ENCODE measurements around the gene PATE3.

PATE3 gene

DNA sequence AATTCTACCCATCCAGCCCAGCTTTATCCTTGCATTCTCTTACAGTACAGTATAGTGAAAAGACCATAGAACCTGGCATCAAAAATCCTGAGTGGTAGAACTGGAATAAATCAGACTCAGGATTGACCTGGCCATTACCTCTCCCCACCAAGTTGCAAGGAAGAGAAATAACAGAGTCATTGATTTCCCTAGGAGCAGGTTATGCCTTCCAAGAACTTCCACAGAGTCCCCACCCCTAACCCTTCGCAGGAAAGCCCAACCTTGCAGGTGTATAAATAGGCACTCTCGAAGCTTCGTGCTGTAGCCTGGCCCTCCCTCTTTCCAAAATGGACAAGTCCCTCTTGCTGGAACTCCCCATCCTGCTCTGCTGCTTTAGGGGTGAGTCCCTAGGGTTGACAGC lies 41.9 kb upstream of the PATE3 start, which contains the start of gene PATE1:
Gene PATE1, plus strand, starts transcription at position 301 of the 400 bp plus-strand sequence. Its CDS starts 26 bp downstream, at position 327.
- H3K4me2 ChIP-seq (ENCODE audit: low read length): no peak within 1 kb of the TSS
- H3K79me2 ChIP-seq (ENCODE audit: control insufficient read depth, low read length): no peaks in the 10 kb centered on the region
- no peak within 1 kb of the TSS for H3K27ac ChIP-seq (ENCODE audit: low read depth, low read length)
- no peaks in the 10 kb centered on the region for H3K4me1 ChIP-seq (ENCODE audit: control insufficient read depth, low read length)
- no peaks in the 10 kb centered on the region for H3K9me2 ChIP-seq (replicated peaks; ENCODE audit: control insufficient read depth, low read length)
- H3F3A ChIP-seq (ENCODE audit: control insufficient read depth, insufficient read depth): no peaks in the 10 kb centered on the region
- H3K4me3 ChIP-seq (ENCODE audit: low read length): no peak within 1 kb of the TSS
- no peaks in the 10 kb centered on the region for H3K36me3 ChIP-seq (ENCODE audit: control insufficient read depth, low read length)
- TF ChIP-seq EZH2phosphoT487 (IDR thresholded peaks at IDR 0.05; ENCODE audit: borderline replicate concordance, low read length): no peak
- TF ChIP-seq CTCF (IDR thresholded peaks at IDR 0.05; ENCODE audit: low read depth, low read length, poor library complexity, severe bottlenecking): no peak
- peaks cover 26% of the 10 kb centered on the region; the same call in 1 of the 2 replicates for H3K27me3 ChIP-seq (ENCODE audit: control insufficient read depth, low read length)
- H3K9me3 ChIP-seq (ENCODE audit: control insufficient read depth, insufficient read depth, low read length): no peaks in the 10 kb centered on the region
- H4K20me1 ChIP-seq (ENCODE audit: control insufficient read depth, insufficient read depth, low read depth, low read length): no peaks in the 10 kb centered on the region

GRCh38 chr11:125750629-125751028 lies 37.3 kb upstream of the PATE3 start:
- Histone ChIP-seq H3K9me3 (ENCODE audit: control insufficient read depth, insufficient read depth, low read length) (no peaks in the 10 kb centered on the region), H3K79me2 (ENCODE audit: control insufficient read depth, low read length) (no peaks in the 10 kb centered on the region), H3F3A (ENCODE audit: control insufficient read depth, insufficient read depth) (no peaks in the 10 kb centered on the region), H3K4me3 (ENCODE audit: low read length) (no peak overlapping the region), H4K20me1 (ENCODE audit: control insufficient read depth, insufficient read depth, low read depth, low read length) (no peaks in the 10 kb centered on the region), H3K4me2 (ENCODE audit: low read length) (no peak overlapping the region), H3K27me3 (ENCODE audit: control insufficient read depth, low read length) (0 out of 2 replicates have a peak, but pooled peaks cover 6% of the 10 kb centered on the region), H3K4me1 (ENCODE audit: control insufficient read depth, low read length) (no peaks in the 10 kb centered on the region), H3K36me3 (ENCODE audit: control insufficient read depth, low read length) (no peaks in the 10 kb centered on the region), H3K9me2 (replicated peaks; ENCODE audit: control insufficient read depth, low read length) (no peaks in the 10 kb centered on the region), H3K27ac (ENCODE audit: low read depth, low read length) (no peak overlapping the region)
- no peak for TF ChIP-seq CTCF (IDR thresholded peaks at IDR 0.05; ENCODE audit: low read depth, low read length, poor library complexity, severe bottlenecking)
- TF ChIP-seq EZH2phosphoT487 (IDR thresholded peaks at IDR 0.05; ENCODE audit: borderline replicate concordance, low read length): no peak

DNA sequence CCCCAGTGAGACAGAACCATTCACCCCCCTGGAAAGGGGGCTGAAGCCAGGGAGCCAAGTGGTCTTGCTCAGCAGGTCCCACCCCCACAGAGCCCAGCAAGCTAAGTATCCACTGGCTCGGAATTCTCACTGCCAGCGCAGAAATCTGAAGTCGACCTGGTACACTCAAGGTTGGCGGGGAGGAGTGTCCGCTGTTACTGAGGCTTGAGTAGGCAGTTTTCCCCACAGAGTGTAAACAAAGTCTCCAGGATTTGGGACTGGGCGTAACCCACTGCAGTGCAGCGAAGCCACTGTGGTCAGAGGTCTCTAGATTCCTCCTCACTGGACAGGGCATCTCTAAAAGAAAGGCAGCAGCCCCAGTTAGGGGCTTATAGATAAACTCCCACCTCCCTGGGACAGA lies 31.9 kb upstream of the PATE3 start:
- H3K27me3 ChIP-seq (ENCODE audit: control insufficient read depth, low read length): no peaks in the 10 kb centered on the region
- no peaks in the 10 kb centered on the region for H3K9me2 ChIP-seq (replicated peaks; ENCODE audit: control insufficient read depth, low read length)
- H3K4me3 ChIP-seq (ENCODE audit: low read length): no peak overlapping the region
- no peak for TF ChIP-seq EZH2phosphoT487 (IDR thresholded peaks at IDR 0.05; ENCODE audit: borderline replicate concordance, low read length)
- no peak for TF ChIP-seq CTCF (IDR thresholded peaks at IDR 0.05; ENCODE audit: low read depth, low read length, poor library complexity, severe bottlenecking)
- no peaks in the 10 kb centered on the region for H3K36me3 ChIP-seq (ENCODE audit: control insufficient read depth, low read length)
- H3K79me2 ChIP-seq (ENCODE audit: control insufficient read depth, low read length): no peaks in the 10 kb centered on the region
- H3K9me3 ChIP-seq (ENCODE audit: control insufficient read depth, insufficient read depth, low read length): no peaks in the 10 kb centered on the region
- H4K20me1 ChIP-seq (ENCODE audit: control insufficient read depth, insufficient read depth, low read depth, low read length): no peaks in the 10 kb centered on the region
- H3F3A ChIP-seq (ENCODE audit: control insufficient read depth, insufficient read depth): no peaks in the 10 kb centered on the region
- H3K27ac ChIP-seq (ENCODE audit: low read depth, low read length): no peak overlapping the region
- no peak overlapping the region for H3K4me2 ChIP-seq (ENCODE audit: low read length)
- H3K4me1 ChIP-seq (ENCODE audit: control insufficient read depth, low read length): no peaks in the 10 kb centered on the region

All from DOHH2 (cell line).